Measurements from ENCODE around the gene TRIM13. TPM values are rescaled to one million over a fixed set of nuclear protein-coding genes. Genes with fewer than 3 reads are reported as not detected.
A peak's percentile ranks its signal among the peaks of the same experiment; 100 is the strongest.
"Not testable (repeated sequence)": the region's sequence is repeated elsewhere in the genome, so short reads cannot be mapped to it uniquely, and the experiment has no call there.

The TRIM13 gene
- total RNA-seq, 4 donors from 2014 or later: 11.4 to 21.5 (median 19.1) TPM

GRCh38 chr13:49980266-49980665 lies 16.6 kb upstream of the TRIM13 start:
- H3K36me3 ChIP-seq: peaks cover 0 to 8% of the 10 kb centered on the region in 2 donors
- intact Hi-C loops (cut with DNase I; ENCODE audit: low total_unique reads): no loop called here
- H3K4me3 ChIP-seq: no peak overlapping the region
- H3K4me1 ChIP-seq: peaks cover 7 to 10% of the 10 kb centered on the region in 2 donors
- H3K27ac ChIP-seq: no peak overlapping the region
- H3K9me3 ChIP-seq: no peaks in the 10 kb centered on the region
- DNase-seq (no peak), ATAC-seq (no peak)
- H3K27me3 ChIP-seq: no peaks in the 10 kb centered on the region
- TF ChIP-seq CTCF (IDR thresholded peaks at IDR 0.05 in 4 of 5, conservative IDR thresholded peaks at IDR 0.05 in 1 of 5) (no peak), POLR2A (IDR thresholded peaks at IDR 0.05) (no peak)
- in situ Hi-C loops (cut with MboI; ENCODE audit: low sequenced_read_pairs in 4 of 4): loop anchor here in 3 of 4 donors (5.0 to 25.0 kb wide), 5 partner anchors 407 to 932 kb away; partner anchors contain the start of gene RNASEH2B (in 2 of the 3)

- in situ Hi-C loops (cut with MboI; ENCODE audit: low sequenced_read_pairs in 4 of 4): loop anchor here in 2 of 4 donors (10.0 to 25.0 kb wide), 4 partner anchors 402 to 927 kb away; partner anchors contain the start of gene RNASEH2B (in 2 of the 2)
- Histone ChIP-seq H3K27me3 (no peaks in the 10 kb centered on the region), H3K36me3 (peaks cover 0 to 8% of the 10 kb centered on the region in 2 donors), H3K9me3 (no peaks in the 10 kb centered on the region), H3K27ac (peak overlapping the region; percentile 44 to 57 (median 50)), H3K4me3 (no peak overlapping the region), H3K4me1 (peaks cover 22 to 24% of the 10 kb centered on the region in 2 donors)
- intact Hi-C loops (cut with DNase I; ENCODE audit: low total_unique reads): loop anchor here (5.0 kb wide), 1 partner anchor 193 kb away; the partner anchor contains the start of gene KPNA3
- DNase-seq (peak; percentile 28 to 44), ATAC-seq (peak; percentile 67 to 81)
- no peak for TF ChIP-seq POLR2A (IDR thresholded peaks at IDR 0.05)
- no peak for TF ChIP-seq CTCF (IDR thresholded peaks at IDR 0.05 in 4 of 5, conservative IDR thresholded peaks at IDR 0.05 in 1 of 5)
These were observed 11.7 kb upstream of the TRIM13 start for GRCh38 chr13:49985129-49985528.

GRCh38 chr13:49986471-49986870 lies 10.4 kb upstream of the TRIM13 start:
- Histone ChIP-seq H3K4me3 (no peak overlapping the region), H3K27me3 (no peaks in the 10 kb centered on the region), H3K36me3 (peaks cover 0 to 8% of the 10 kb centered on the region in 2 donors), H3K9me3 (no peaks in the 10 kb centered on the region), H3K27ac (peak overlapping the region; percentile 11 to 57 (median 33)), H3K4me1 (peaks cover 22 to 24% of the 10 kb centered on the region in 2 donors)
- ATAC-seq (no peak), DNase-seq (no peak)
- in situ Hi-C loops (cut with MboI; ENCODE audit: low sequenced_read_pairs in 4 of 4): loop anchor here in 2 of 4 donors (10.0 to 25.0 kb wide), 4 partner anchors 401 to 926 kb away; partner anchors contain the start of gene RNASEH2B (in 2 of the 2)
- TF ChIP-seq POLR2A (IDR thresholded peaks at IDR 0.05) (no peak), CTCF (IDR thresholded peaks at IDR 0.05 in 4 of 5, conservative IDR thresholded peaks at IDR 0.05 in 1 of 5) (no peak)
- intact Hi-C loops (cut with DNase I; ENCODE audit: low total_unique reads): loop anchor here (5.0 kb wide), 1 partner anchor 194 kb away; the partner anchor contains the start of gene KPNA3

- H3K9me3 ChIP-seq; intact Hi-C loops (cut with DNase I; ENCODE audit: low total_unique reads): not testable (repeated sequence)
These were observed 6.2 kb upstream of the TRIM13 start for GRCh38 chr13:49990612-49991011.

GRCh38 chr13:49993111-49993510 lies 3.7 kb upstream of the TRIM13 start:
- H3K9me3 ChIP-seq: no peaks in the 10 kb centered on the region
- DNase-seq: no peak
- H3K27ac ChIP-seq: no peak overlapping the region
- intact Hi-C loops (cut with DNase I; ENCODE audit: low total_unique reads): no loop called here
- H3K27me3 ChIP-seq: no peaks in the 10 kb centered on the region
- in situ Hi-C loops (cut with MboI; ENCODE audit: low sequenced_read_pairs in 4 of 4): loop anchor here in 3 of 4 donors (10.0 to 25.0 kb wide), 6 partner anchors 92 to 919 kb away; partner anchors contain the start of gene RNASEH2B (in 2 of the 3)
- no peak overlapping the region for H3K4me3 ChIP-seq
- peaks cover 6 to 7% of the 10 kb centered on the region in 2 donors for H3K4me1 ChIP-seq
- ATAC-seq: no peak
- peaks cover 0 to 7% of the 10 kb centered on the region in 2 donors for H3K36me3 ChIP-seq
- TF ChIP-seq POLR2A (IDR thresholded peaks at IDR 0.05): no peak
- TF ChIP-seq CTCF (IDR thresholded peaks at IDR 0.05 in 4 of 5, conservative IDR thresholded peaks at IDR 0.05 in 1 of 5): no peak

More at GRCh38 chr13:49990612-49991011, 6.2 kb upstream of the TRIM13 start:
- peak overlapping the region in 1 of 4 donors; percentile 26 for H3K27ac ChIP-seq
- in situ Hi-C loops (cut with MboI; ENCODE audit: low sequenced_read_pairs in 4 of 4): loop anchor here in 3 of 4 donors (10.0 to 25.0 kb wide), 6 partner anchors 94 to 922 kb away; partner anchors contain the start of gene RNASEH2B (in 2 of the 3)
- not testable (repeated sequence) for DNase-seq, H3K36me3 ChIP-seq, H3K4me3 ChIP-seq, H3K27me3 ChIP-seq, ATAC-seq
- peaks cover 11 to 14% of the 10 kb centered on the region in 2 donors for H3K4me1 ChIP-seq

All from gastrocnemius medialis (tissue), 4 donors.